Astrocyte of the spinal cord (primary cell): ENCODE data around the gene TAS1R2.

Experiments
- DNase-seq: peaks from one replicate; pipeline ENCODE4 v3.0.0; 2011; ENCODE audit warnings: low read depth, low spot score
- H3K4me3 ChIP-seq: 2 replicates; pipeline ENCODE4 v1.5.1; 2011; ENCODE audit warnings: low read depth, mild to moderate bottlenecking, low read length, moderate library complexity
- CTCF ChIP-seq: IDR thresholded peaks from 2 replicates; pipeline ENCODE4 v1.5.1; 2012; ENCODE audit warnings: low read depth, mild to moderate bottlenecking, low read length, inconsistent platforms
- in situ Hi-C: cut with HindIII; loops from 2 replicates; pipeline ENCODE4 v1.10.0; 2017; ENCODE audit warnings: low sequenced_read_pairs

Gene TAS1R2

GRCh38 chr1:18861590-18861989 is 2.1 kb upstream of the TAS1R2 start:
- in situ Hi-C loops, result no loop called here
- DNase-seq, result no peak
- TF ChIP-seq CTCF, result no peak
- no peak overlapping the region for H3K4me3 ChIP-seq

GRCh38 chr1:18861082-18861481 is 1.6 kb upstream of the TAS1R2 start:
- in situ Hi-C loops, result no loop called here
- no peak for TF ChIP-seq CTCF
- DNase-seq, result no peak
- no peak overlapping the region for H3K4me3 ChIP-seq

GRCh38 chr1:18858070-18858688 is 1.3 kb downstream of the TAS1R2 start:
- DNase-seq, result no peak
- H3K4me3 ChIP-seq, result no peak overlapping the region
- no peak for TF ChIP-seq CTCF
- in situ Hi-C loops, result no loop called here

GRCh38 chr1:18856435-18856834 is 3.0 kb downstream of the TAS1R2 start:
- in situ Hi-C loops, result no loop called here
- no peak overlapping the region for H3K4me3 ChIP-seq
- no peak for TF ChIP-seq CTCF
- no peak for DNase-seq

GRCh38 chr1:18855573-18855972 is 3.9 kb downstream of the TAS1R2 start:
- no peak for TF ChIP-seq CTCF
- DNase-seq, result no peak

GRCh38 chr1:18854331-18855025 is 5.0 kb downstream of the TAS1R2 start:
- H3K4me3 ChIP-seq, result no peak overlapping the region
- in situ Hi-C loops, result no loop called here
- no peak for TF ChIP-seq CTCF
- DNase-seq, result no peak

More at GRCh38 chr1:18855573-18855972, 3.9 kb downstream of the TAS1R2 start:
- no peak overlapping the region for H3K4me3 ChIP-seq
- in situ Hi-C loops, result no loop called here
